ENCODE results near the gene HPS4.
"Not testable (repeated sequence)": the region's sequence is repeated elsewhere in the genome, so short reads cannot be mapped to it uniquely, and the experiment has no call there.

Gene HPS4

GRCh38 chr22:26442086-26442756 lies 41.4 kb downstream of the HPS4 start:
- no peak for DNase-seq (ENCODE audit: low read depth in 2 of 2)

- no peak for DNase-seq (ENCODE audit: low read depth in 2 of 2)
These were observed 44.0 kb downstream of the HPS4 start for GRCh38 chr22:26439559-26439958.

GRCh38 chr22:26438776-26439175 lies 44.8 kb downstream of the HPS4 start:
- not testable (repeated sequence) for DNase-seq (ENCODE audit: low read depth in 2 of 2)

- no peak for DNase-seq (ENCODE audit: low read depth in 2 of 2)
These were observed 45.7 kb downstream of the HPS4 start for GRCh38 chr22:26437694-26438392.

- DNase-seq (ENCODE audit: low read depth in 2 of 2) = no peak
These were observed 46.6 kb downstream of the HPS4 start for GRCh38 chr22:26436903-26437515.

- DNase-seq (ENCODE audit: low read depth in 2 of 2) = no peak
These were observed 48.1 kb downstream of the HPS4 start for GRCh38 chr22:26435327-26436093.

GRCh38 chr22:26433805-26434204 lies 49.8 kb downstream of the HPS4 start:
- no peak for DNase-seq (ENCODE audit: low read depth in 2 of 2)

- no peak for DNase-seq (ENCODE audit: low read depth in 2 of 2)
These were observed 50.8 kb downstream of the HPS4 start for GRCh38 chr22:26432619-26433311.

GRCh38 chr22:26431261-26431995 lies 52.2 kb downstream of the HPS4 start:
- peak; percentile 10 to 20 for DNase-seq (ENCODE audit: low read depth in 2 of 2)

- no peak for DNase-seq (ENCODE audit: low read depth in 2 of 2)
These were observed 53.0 kb downstream of the HPS4 start for GRCh38 chr22:26430600-26430999.

- DNase-seq (ENCODE audit: low read depth in 2 of 2) = no peak
These were observed 53.9 kb downstream of the HPS4 start for GRCh38 chr22:26429458-26430286.

GRCh38 chr22:26428515-26429457 lies 54.8 kb downstream of the HPS4 start, which contains the start of gene ASPHD2:
Gene ASPHD2, plus strand, starts transcription at chr22:26429260. Its CDS starts 4,356 bp downstream, at chr22:26433616.
- peak; percentile 31 to 35 for DNase-seq (ENCODE audit: low read depth in 2 of 2)

- DNase-seq (ENCODE audit: low read depth in 2 of 2) = no peak
These were observed 56.7 kb downstream of the HPS4 start for GRCh38 chr22:26426924-26427323.

GRCh38 chr22:26418620-26419019 lies 65.0 kb downstream of the HPS4 start:
- no peak for DNase-seq (ENCODE audit: low read depth in 2 of 2)

GRCh38 chr22:26417406-26417805 lies 66.2 kb downstream of the HPS4 start:
- no peak for DNase-seq (ENCODE audit: low read depth in 2 of 2)

- peak; percentile 79 to 80 for DNase-seq (ENCODE audit: low read depth in 2 of 2)
These were observed 66.8 kb downstream of the HPS4 start for GRCh38 chr22:26416670-26417276.

- DNase-seq (ENCODE audit: low read depth in 2 of 2) = no peak
These were observed 67.3 kb downstream of the HPS4 start for GRCh38 chr22:26416256-26416655.

- DNase-seq (ENCODE audit: low read depth in 2 of 2) = no peak
These were observed 69.2 kb downstream of the HPS4 start for GRCh38 chr22:26414347-26414746.

All from fibroblast of skin of left quadriceps (primary cell).